B cell (primary cell): Measurements from ENCODE around the gene CD59. TPM values are rescaled to one million over a fixed set of nuclear protein-coding genes. Genes with fewer than 3 reads are reported as not detected.
"Not testable (repeated sequence)": the region's sequence is repeated elsewhere in the genome, so short reads cannot be mapped to it uniquely, and the experiment has no call there.

Source experiments
- ATAC-seq: fragments of 200-7000 bp; cut with Tn5 transposase; one replicate; pipeline ENCODE4 v1.10.0; 2021; ENCODE audit warnings: low read depth, mild to moderate bottlenecking, moderate number of reproducible peaks, moderate library complexity
- CTCF ChIA-PET: fragments of 350-600 bp; sonication (Branson Sonifier 250); formaldehyde crosslinking; loops from one replicate; lab custom pipeline; 2021; ENCODE audit warnings: antibody characterized with exemption, inconsistent platforms; lab: Charles Lee
- POLR2A ChIA-PET: fragments of 350-600 bp; sonication (Branson Sonifier 250); formaldehyde crosslinking; loops from one replicate; lab custom pipeline; 2021; ENCODE audit warnings: antibody characterized with exemption; lab: Charles Lee
- DNase-seq: peaks from one replicate; pipeline ENCODE4 v3.0.0; 2013
- H2AFZ ChIP-seq: 2 replicates; pipeline ENCODE4 v1.6.1; 2012; ENCODE audit warnings: mild to moderate bottlenecking, low read depth, low read length; ENCODE audit not compliant: insufficient read depth, poor library complexity, severe bottlenecking
- H3K27ac ChIP-seq, 2 donors: 1 replicate in 1 of 2; 2 replicates in 1 of 2; pipeline ENCODE4 v1.5.1; 2012 to 2013; ENCODE audit warnings: low read length in 2 of 2, mild to moderate bottlenecking in 2 of 2, moderate library complexity in 1 of 2
- H3K27me3 ChIP-seq, 4 experiments: fragments of 200-600 bp in 1 of 4; sonication (generic) in 1 of 4; replicated peaks in 1 of 4; 1 replicate in 2 of 4; 2 replicates in 2 of 4; pipeline versions ENCODE4 v1.6.1 to v1.7.0; 2013 to 2016; ENCODE audit warnings: low read length in 3 of 4, mild to moderate bottlenecking in 2 of 4, mixed read lengths in 1 of 4, moderate library complexity in 1 of 4; ENCODE audit not compliant: insufficient read depth in 4 of 4, control insufficient read depth in 3 of 4; ENCODE audit errors: control extremely low read depth in 1 of 4
- H3K36me3 ChIP-seq, 2 experiments: replicated peaks in 1 of 2; 1 replicate in 1 of 2; 2 replicates in 1 of 2; pipeline versions ENCODE4 v1.6.1 to v1.7.1; 2013; ENCODE audit warnings: low read length in 1 of 2; ENCODE audit not compliant: insufficient read depth in 2 of 2, control insufficient read depth in 1 of 2; ENCODE audit errors: control extremely low read depth in 1 of 2, extremely low read depth in 1 of 2
- H3K4me1 ChIP-seq, 2 donors: fragments of 200-600 bp in 1 of 2; sonication (generic) in 1 of 2; 1 replicate in 1 of 2; 2 replicates in 1 of 2; pipeline versions ENCODE4 v1.5.1 to v1.6.1; 2013 to 2017; ENCODE audit warnings: low read length in 2 of 2; ENCODE audit not compliant: control insufficient read depth in 2 of 2, insufficient read depth in 2 of 2
- H3K4me2 ChIP-seq: replicated peaks from 2 replicates; pipeline ENCODE3; 2012; ENCODE audit warnings: mild to moderate bottlenecking, low read depth, low read length; ENCODE audit not compliant: poor library complexity, severe bottlenecking
- H3K4me3 ChIP-seq, 5 experiments: fragments of 200-600 bp in 1 of 5; sonication (generic) in 1 of 5; 1 replicate in 3 of 5; 2 replicates in 2 of 5; pipeline versions ENCODE4 v1.5.1 to v1.7.0; 2011 to 2016; ENCODE audit warnings: low read length in 4 of 5, mild to moderate bottlenecking in 4 of 5, low read depth in 2 of 5, control low read depth in 1 of 5, moderate library complexity in 1 of 5; ENCODE audit not compliant: insufficient read depth in 1 of 5; ENCODE audit errors: control extremely low read depth in 1 of 5, extremely low read depth in 1 of 5
- H3K79me2 ChIP-seq: fragments of 200-600 bp; sonication (generic); one replicate; pipeline ENCODE4 v1.6.0; 2016; ENCODE audit warnings: low read length; ENCODE audit not compliant: control insufficient read depth, insufficient read depth
- H3K9ac ChIP-seq: fragments of 200-600 bp; sonication (generic); 2 replicates; pipeline ENCODE4 v1.6.1; 2017; ENCODE audit warnings: mild to moderate bottlenecking, low read length, moderate library complexity
- H3K9me3 ChIP-seq, 3 donors: one replicate each; pipeline versions ENCODE4 v1.6.1 to v1.7.1; 2013; ENCODE audit warnings: low read length in 2 of 3; ENCODE audit not compliant: control insufficient read depth in 2 of 3, insufficient read depth in 1 of 3; ENCODE audit errors: control extremely low read depth in 1 of 3
- H4K20me1 ChIP-seq: 2 replicates; pipeline ENCODE4 v1.6.0; 2012; ENCODE audit warnings: mild to moderate bottlenecking, low read length; ENCODE audit not compliant: insufficient read depth, control insufficient read depth, poor library complexity, severe bottlenecking
- H3K27ac Mint-ChIP-seq: one replicate; pipeline ENCODE4 v1.8.0; 2021; ENCODE audit warnings: mixed read lengths
- H3K27me3 Mint-ChIP-seq: one replicate; pipeline ENCODE4 v1.8.0; 2021; ENCODE audit warnings: mixed read lengths
- H3K4me1 Mint-ChIP-seq: one replicate; pipeline ENCODE4 v1.8.0; 2021; ENCODE audit warnings: mixed read lengths
- H3K4me3 Mint-ChIP-seq: one replicate; pipeline ENCODE4 v1.8.0; 2021; ENCODE audit warnings: mixed read lengths
- H3K9me3 Mint-ChIP-seq: one replicate; pipeline ENCODE4 v1.8.0; 2022; ENCODE audit warnings: mixed read lengths; ENCODE audit not compliant: insufficient read depth
- CTCF ChIP-seq: fragments of 200-600 bp; IDR thresholded peaks from one replicate; pipeline ENCODE4 v1.8.0; 2022; ENCODE audit warnings: antibody characterized with exemption, mild to moderate bottlenecking
- EZH2 ChIP-seq: IDR thresholded peaks from 2 replicates; pipeline ENCODE4 v1.6.1; 2012; ENCODE audit warnings: borderline replicate concordance, low read depth, mild to moderate bottlenecking, moderate library complexity, low read length; ENCODE audit not compliant: insufficient read depth, poor library complexity, severe bottlenecking
- WGBS: methylation state at CpG from one replicate; pipeline ENCODE4 v1.1.5; 2013; ENCODE audit warnings: missing lambda C conversion rate; ENCODE audit not compliant: insufficient coverage; 5-methylcytosine and 5-hydroxymethylcytosine counted together
- intact Hi-C: fragments of 100-400 bp; cut with micrococcal nuclease; formaldehyde crosslinking; loops from one replicate; pipeline ENCODE4 v1.10.0; 2022
- polyA plus RNA-seq: library from polyadenylated mRNA; depleted of rRNA; stranded (reverse); fragments of >200 nt; gene quantifications from 2 replicates; pipeline ENCODE4 v1.2.3, GENCODE V29; 2012
- total RNA-seq, 2 donors: library from RNA; stranded (reverse); fragments of 120-200 nt in 1 of 2; gene quantifications; 1 replicate in 1 of 2; 2 replicates in 1 of 2; pipeline versions ENCODE4 v1.2.3 to v1.2.4, GENCODE V29; 2013 to 2022

Gene CD59
- total and polyA plus RNA-seq, 2 donors (not counting 1 experiment from before 2014, with no cell fraction given), result 10.9 to 41.3 TPM

- WGBS, result 100% methylated on average over 3 of the region's 3 CpGs
- no peak for TF ChIP-seq CTCF
- no peak for TF ChIP-seq EZH2
- H3K9me3 Mint-ChIP-seq, result no peaks in the 10 kb centered on the region
- Histone ChIP-seq H3K4me3 (no peak overlapping the region), H3K4me2 (no peak overlapping the region), H3K9me3 (no peaks in the 10 kb centered on the region), H4K20me1 (no peaks in the 10 kb centered on the region), H3K9ac (no peak overlapping the region), H2AFZ (no peak overlapping the region), H3K79me2 (no peaks in the 10 kb centered on the region), H3K27me3 (no peaks in the 10 kb centered on the region), H3K4me1 (no peaks in the 10 kb centered on the region), H3K36me3 (peaks cover 0 to 9% of the 10 kb centered on the region in 2 experiments), H3K27ac (no peak overlapping the region)
- ATAC-seq (no peak), DNase-seq (no peak)
- H3K27me3 Mint-ChIP-seq, result no peaks in the 10 kb centered on the region
- no peak overlapping the region for H3K4me3 Mint-ChIP-seq
- POLR2A ChIA-PET, result no interaction called here
- CTCF ChIA-PET, result interaction anchor here (1.8 kb wide), 1 partner anchor 33 kb away, joined by 9 read pairs; no protein-coding TSS in a partner anchor
- H3K4me1 Mint-ChIP-seq, result no peaks in the 10 kb centered on the region
- intact Hi-C loops, result no loop called here
- H3K27ac Mint-ChIP-seq, result no peak overlapping the region
Observed at GRCh38 chr11:33709466-33709865, 26.8 kb downstream of the CD59 start.

- no peak for ATAC-seq
- H3K9me3 Mint-ChIP-seq, result no peaks in the 10 kb centered on the region
- H2AFZ ChIP-seq, result no peak overlapping the region
- no peak overlapping the region for H3K4me3 Mint-ChIP-seq
- no peaks in the 10 kb centered on the region for H3K4me1 Mint-ChIP-seq
- H3K4me2 ChIP-seq, result no peak overlapping the region
- no peak overlapping the region for H3K27ac Mint-ChIP-seq
- no peak overlapping the region for H3K4me3 ChIP-seq
- WGBS, result no CpG with 5 or more reads among the region's 1 CpG
- no peak overlapping the region for H3K9ac ChIP-seq
- no peaks in the 10 kb centered on the region for H3K27me3 Mint-ChIP-seq
- ChIA-PET POLR2A (no interaction called here), CTCF (interaction anchor here (0.6 kb wide), 1 partner anchor 689 kb away, joined by 4 read pairs; no protein-coding TSS in a partner anchor)
- H3K9me3 ChIP-seq, result no peaks in the 10 kb centered on the region
- TF ChIP-seq CTCF, result no peak
- no peak for TF ChIP-seq EZH2
- H3K27ac ChIP-seq, result no peak overlapping the region
- H4K20me1 ChIP-seq, result no peaks in the 10 kb centered on the region
- intact Hi-C loops, result no loop called here
- H3K36me3 ChIP-seq, result peaks cover 0 to 9% of the 10 kb centered on the region in 2 experiments
- H3K4me1 ChIP-seq, result no peaks in the 10 kb centered on the region
- no peaks in the 10 kb centered on the region for H3K79me2 ChIP-seq
- DNase-seq, result no peak
- no peaks in the 10 kb centered on the region for H3K27me3 ChIP-seq
Observed at GRCh38 chr11:33708985-33709384, 27.2 kb downstream of the CD59 start.

DNA sequence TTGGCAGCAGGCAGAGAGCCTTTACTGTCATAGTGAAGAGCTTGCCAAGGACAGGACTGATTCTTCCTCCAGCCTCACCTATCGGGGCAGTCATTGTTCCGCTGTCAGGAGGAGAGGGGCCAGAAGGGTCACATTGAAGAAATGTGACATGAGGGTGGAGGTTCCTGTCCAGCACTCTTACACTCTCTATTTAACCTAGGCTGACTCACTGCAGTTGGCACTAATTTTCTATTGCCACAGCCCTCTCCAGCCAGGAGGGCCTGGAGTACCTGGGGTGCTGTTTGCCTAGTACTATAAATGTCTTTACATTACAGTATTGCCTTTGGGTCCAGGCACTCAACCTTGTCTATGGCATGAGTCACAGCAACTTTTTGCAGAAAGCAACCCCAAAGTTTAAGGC lies 28.4 kb downstream of the CD59 start:
- DNase-seq, H3K9me3 Mint-ChIP-seq, POLR2A ChIA-PET, H3K27ac ChIP-seq, H3K9ac ChIP-seq, H3K4me1 ChIP-seq, H3K4me3 Mint-ChIP-seq, H3K27me3 ChIP-seq, H2AFZ ChIP-seq, ATAC-seq, H3K36me3 ChIP-seq, H3K79me2 ChIP-seq, H3K27ac Mint-ChIP-seq, H3K27me3 Mint-ChIP-seq, H3K4me1 Mint-ChIP-seq, intact Hi-C loops, H3K9me3 ChIP-seq, H4K20me1 ChIP-seq, H3K4me2 ChIP-seq, H3K4me3 ChIP-seq: not testable (repeated sequence)
- CTCF ChIA-PET, result interaction anchor here (0.9 to 1.8 kb wide), 2 partner anchors 8 to 11 kb away, joined by 3 to 9 read pairs; no protein-coding TSS in a partner anchor
- no CpG with 5 or more reads among the region's 2 CpGs for WGBS
